MM.1S (cell line): Measurements from ENCODE around the gene KRT12.

Source experiments
- EZH2 ChIP-seq: fragments of 300-600 bp; sonication (generic); optimal IDR thresholded peaks from 2 replicates; pipeline ENCODE3; 2017; ENCODE audit warnings: low read depth, mild to moderate bottlenecking, antibody characterized with exemption, low read length, mixed read lengths
- EZH2phosphoT487 ChIP-seq: fragments of 300-600 bp; sonication (generic); IDR thresholded peaks from 2 replicates; pipeline ENCODE4 v1.6.1; 2018; ENCODE audit warnings: antibody characterized with exemption, low read length
- TF ChIP-seq, protein P1 (sequence below): fragments of 300-600 bp; sonication (generic); IDR thresholded peaks from 2 replicates; pipeline ENCODE4 v1.5.1; 2016; ENCODE audit warnings: antibody characterized with exemption, low read length, mixed read lengths

DNA sequence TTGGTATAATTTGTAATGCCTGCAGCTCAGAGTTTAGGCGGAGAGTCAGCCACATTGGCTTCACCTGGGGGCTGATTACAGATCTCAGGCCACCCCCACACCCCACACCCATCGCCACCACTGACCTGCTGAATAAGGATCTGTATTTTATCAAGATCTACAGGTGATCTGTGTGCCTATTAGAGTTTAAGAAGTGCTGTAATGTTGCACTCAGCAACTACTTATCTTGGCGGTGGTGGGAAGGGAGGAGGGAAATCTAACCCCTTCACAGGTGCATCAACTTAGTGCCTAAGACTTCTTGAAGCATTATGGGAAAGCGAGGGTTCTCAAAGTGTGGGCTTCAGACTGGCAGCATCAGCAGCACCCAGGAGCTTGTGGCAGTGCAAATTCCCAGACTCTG lies 35.5 kb upstream of the KRT12 start:
- TF ChIP-seq, protein P1, sequence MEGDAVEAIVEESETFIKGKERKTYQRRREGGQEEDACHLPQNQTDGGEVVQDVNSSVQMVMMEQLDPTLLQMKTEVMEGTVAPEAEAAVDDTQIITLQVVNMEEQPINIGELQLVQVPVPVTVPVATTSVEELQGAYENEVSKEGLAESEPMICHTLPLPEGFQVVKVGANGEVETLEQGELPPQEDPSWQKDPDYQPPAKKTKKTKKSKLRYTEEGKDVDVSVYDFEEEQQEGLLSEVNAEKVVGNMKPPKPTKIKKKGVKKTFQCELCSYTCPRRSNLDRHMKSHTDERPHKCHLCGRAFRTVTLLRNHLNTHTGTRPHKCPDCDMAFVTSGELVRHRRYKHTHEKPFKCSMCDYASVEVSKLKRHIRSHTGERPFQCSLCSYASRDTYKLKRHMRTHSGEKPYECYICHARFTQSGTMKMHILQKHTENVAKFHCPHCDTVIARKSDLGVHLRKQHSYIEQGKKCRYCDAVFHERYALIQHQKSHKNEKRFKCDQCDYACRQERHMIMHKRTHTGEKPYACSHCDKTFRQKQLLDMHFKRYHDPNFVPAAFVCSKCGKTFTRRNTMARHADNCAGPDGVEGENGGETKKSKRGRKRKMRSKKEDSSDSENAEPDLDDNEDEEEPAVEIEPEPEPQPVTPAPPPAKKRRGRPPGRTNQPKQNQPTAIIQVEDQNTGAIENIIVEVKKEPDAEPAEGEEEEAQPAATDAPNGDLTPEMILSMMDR, result no peak
- no peak for TF ChIP-seq EZH2
- no peak for TF ChIP-seq EZH2phosphoT487
